Measurements from ENCODE around the gene ATP9A.
"Not testable (repeated sequence)": the region's sequence is repeated elsewhere in the genome, so short reads cannot be mapped to it uniquely, and the experiment has no call there.

- not testable (repeated sequence) for TF ChIP-seq CTCF (conservative IDR thresholded peaks at IDR 0.05); EZH2 (IDR thresholded peaks at IDR 0.05; ENCODE audit: low read depth)
These were observed 10.1 kb upstream of the ATP9A start for GRCh38 chr20:51778229-51778759.
